ENCODE results near the gene LDB3.

- TF ChIP-seq, protein P1, sequence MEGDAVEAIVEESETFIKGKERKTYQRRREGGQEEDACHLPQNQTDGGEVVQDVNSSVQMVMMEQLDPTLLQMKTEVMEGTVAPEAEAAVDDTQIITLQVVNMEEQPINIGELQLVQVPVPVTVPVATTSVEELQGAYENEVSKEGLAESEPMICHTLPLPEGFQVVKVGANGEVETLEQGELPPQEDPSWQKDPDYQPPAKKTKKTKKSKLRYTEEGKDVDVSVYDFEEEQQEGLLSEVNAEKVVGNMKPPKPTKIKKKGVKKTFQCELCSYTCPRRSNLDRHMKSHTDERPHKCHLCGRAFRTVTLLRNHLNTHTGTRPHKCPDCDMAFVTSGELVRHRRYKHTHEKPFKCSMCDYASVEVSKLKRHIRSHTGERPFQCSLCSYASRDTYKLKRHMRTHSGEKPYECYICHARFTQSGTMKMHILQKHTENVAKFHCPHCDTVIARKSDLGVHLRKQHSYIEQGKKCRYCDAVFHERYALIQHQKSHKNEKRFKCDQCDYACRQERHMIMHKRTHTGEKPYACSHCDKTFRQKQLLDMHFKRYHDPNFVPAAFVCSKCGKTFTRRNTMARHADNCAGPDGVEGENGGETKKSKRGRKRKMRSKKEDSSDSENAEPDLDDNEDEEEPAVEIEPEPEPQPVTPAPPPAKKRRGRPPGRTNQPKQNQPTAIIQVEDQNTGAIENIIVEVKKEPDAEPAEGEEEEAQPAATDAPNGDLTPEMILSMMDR (IDR thresholded peaks at IDR 0.05) = no peak
- no peak for TF ChIP-seq POLR2A (IDR thresholded peaks at IDR 0.05)
- TF ChIP-seq POLR2AphosphoS5 (IDR thresholded peaks at IDR 0.05) = no peak
- TF ChIP-seq EP300 (IDR thresholded peaks at IDR 0.05) = no peak
These were observed 17.8 kb downstream of the LDB3 start for GRCh38 chr10:86685893-86686632.
